GM19468 (cell line): ENCODE measurements around the gene MSI2.
"Not testable (repeated sequence)": the region's sequence is repeated elsewhere in the genome, so short reads cannot be mapped to it uniquely, and the experiment has no call there.

Experiments
- ATAC-seq: cut with Tn5 transposase; IDR thresholded peaks from one replicate; pipeline ENCODE4 v1.9.1; 2021; ENCODE audit warnings: mild to moderate bottlenecking, moderate library complexity, moderate number of reproducible peaks; ENCODE audit not compliant: unreplicated experiment; ENCODE audit errors: extremely low read depth

MSI2 gene

DNA sequence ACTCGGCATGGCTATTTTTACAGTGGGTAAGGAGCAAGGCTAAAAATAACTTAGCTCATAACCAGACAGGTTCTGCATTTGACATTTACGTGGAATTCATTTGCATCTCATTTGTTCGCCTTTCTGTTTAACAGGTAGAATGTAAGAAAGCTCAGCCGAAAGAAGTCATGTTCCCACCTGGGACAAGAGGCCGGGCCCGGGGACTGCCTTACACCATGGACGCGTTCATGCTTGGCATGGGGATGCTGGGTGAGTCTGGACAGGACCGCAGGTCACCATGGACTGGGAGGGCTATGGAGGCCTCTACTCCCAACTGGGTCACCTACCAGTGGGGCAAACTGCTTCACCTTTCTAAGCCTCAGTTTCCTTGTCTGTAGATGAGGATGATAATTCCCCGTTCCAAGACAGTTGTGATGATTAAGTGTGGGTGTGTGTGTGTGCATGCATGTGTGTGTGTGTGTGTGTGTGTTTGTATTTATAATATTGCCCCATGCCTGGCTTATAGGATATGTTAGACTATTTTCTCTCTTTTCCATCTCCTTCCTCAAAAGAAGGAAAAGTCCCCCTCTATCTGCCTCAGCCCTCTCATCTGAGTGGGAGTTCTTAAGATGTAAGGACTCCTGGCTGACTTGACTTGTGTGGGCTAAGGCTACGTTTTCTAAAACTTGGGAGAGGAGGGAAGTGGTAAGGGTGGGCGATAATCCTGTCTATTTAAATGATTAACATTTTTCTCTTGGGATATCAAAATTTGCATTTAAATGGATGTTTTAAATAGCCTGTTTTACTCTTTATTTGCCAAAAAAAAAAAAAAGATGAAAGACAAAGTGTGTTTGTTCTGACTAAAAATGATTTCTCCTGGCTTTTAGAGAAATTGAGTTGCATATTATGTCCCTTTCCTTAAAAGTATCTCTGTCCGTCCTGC is 359.8 kb downstream of the MSI2 start:
- ATAC-seq: no peak

DNA sequence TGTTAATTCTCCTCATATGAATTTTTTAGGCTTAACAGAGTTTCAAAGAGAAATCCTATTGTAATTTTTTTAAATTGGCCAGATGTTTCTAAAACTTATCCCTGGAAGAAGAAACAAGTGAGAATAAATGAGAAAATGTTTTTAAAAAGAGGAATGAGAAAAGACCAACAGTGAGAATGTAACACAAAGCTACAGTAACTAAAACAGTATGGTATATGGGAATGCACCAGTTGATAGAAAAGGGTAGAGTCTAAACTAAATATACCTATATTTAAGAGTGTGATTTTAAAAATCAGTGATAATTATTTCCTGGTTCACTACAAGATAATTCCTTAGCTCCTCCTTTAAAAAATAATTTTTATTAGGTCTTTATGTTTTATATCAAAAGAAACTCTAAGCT is 360.9 kb downstream of the MSI2 start:
- ATAC-seq: no peak

DNA sequence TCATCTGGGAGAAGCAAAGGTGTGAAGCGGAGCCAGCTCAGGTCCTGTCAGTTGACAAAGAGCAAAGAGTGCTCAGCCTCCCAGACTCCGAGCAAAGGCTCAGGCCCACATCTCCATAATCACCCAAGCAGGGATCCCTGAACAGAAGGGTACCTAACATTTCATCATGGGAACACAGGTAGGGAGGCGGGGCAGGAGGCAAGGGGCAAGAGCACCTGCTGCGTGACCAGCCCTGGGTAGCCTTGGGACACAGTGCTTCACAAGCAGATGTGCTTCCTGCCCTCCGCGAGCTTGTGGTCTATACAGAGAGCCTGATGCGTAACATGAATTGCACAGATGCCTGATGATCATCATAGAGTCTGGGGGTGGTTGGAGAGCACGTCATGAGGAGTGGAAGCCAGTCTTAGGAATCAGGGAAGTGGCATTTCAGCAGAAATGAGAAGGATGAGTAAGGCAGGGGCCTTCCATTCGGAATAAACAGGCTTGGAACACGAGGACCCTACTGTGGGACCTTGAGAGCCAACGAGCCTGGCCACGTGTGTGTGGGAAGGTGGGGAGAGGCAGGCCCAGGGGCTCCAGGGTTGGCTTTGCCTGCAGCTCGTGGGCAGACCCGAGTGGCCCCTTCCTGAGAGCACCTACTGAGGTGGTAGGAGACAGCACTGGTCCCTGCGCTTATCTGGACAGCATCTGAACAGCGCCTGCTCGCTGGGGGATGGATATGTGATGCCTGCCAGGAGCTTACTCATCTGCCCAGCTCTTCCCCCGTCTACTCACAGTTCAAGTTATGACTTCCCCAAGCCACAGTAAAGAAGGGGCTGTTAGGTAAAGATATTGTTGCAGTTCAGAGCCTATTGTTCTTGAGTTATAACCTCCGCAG is 363.0 kb downstream of the MSI2 start:
- ATAC-seq: no peak

- no peak for ATAC-seq
Measured at GRCh38 chr17:57620576-57620975, 364.3 kb downstream of the MSI2 start.

- ATAC-seq: not testable (repeated sequence)
Measured at GRCh38 chr17:57621791-57622190, 365.5 kb downstream of the MSI2 start.

GRCh38 chr17:57622306-57622682 is 366.0 kb downstream of the MSI2 start:
- ATAC-seq: no peak

DNA sequence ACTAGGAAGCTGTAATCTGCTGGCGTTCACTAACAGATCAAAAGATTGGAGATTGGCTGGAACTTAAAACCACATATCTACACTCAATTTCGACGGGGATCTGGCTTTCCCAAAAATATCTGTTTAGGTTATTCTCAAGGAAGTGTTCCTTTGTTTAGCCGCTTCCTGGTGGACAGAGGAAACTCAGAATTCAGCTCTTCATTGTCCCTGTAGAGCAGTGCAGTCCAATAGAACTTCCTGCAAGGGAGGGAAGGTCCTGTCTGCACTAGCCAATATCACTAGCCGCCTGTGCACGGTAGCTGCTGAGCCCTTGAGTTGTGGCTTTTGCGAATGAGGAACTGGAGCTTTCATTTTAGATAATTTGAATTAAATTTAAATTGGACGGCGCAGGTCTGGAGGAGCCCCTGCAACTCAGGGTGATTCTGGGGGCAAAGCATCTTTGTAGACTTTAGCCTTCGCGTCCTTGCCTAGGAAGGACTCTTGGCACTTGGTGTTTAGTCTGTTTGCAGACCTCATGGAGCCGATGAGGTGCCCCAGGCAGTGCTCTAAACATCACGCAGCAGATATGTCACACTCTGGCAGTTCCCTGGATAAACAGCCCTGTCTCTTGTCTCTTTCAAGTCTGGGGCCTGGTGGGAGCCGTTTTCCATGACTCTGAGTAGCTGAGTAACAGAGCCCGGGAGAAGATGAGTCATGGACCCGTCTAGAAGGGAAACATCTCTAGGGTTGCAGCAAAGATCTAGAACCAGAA is 366.5 kb downstream of the MSI2 start:
- peak; percentile 74 for ATAC-seq

DNA sequence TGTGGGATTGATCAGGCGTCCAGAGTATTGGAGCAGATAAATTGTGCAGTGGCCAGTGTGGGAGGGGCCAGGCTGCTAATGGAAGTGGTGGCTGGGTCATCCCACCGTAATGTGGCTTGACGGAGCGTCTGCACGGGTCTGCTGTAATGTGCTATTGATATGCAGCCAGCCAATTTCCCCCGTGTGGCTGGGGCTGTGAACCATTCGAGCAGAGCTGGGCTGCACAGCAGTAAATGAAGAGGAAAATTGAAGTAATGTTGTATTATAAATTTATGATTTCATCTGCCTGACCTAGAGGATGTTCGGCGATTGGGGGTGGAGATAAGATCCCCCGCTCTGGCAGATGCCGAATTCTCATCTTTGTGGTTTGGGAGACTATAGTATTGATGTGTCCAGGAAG is 367.3 kb downstream of the MSI2 start:
- ATAC-seq: no peak

DNA sequence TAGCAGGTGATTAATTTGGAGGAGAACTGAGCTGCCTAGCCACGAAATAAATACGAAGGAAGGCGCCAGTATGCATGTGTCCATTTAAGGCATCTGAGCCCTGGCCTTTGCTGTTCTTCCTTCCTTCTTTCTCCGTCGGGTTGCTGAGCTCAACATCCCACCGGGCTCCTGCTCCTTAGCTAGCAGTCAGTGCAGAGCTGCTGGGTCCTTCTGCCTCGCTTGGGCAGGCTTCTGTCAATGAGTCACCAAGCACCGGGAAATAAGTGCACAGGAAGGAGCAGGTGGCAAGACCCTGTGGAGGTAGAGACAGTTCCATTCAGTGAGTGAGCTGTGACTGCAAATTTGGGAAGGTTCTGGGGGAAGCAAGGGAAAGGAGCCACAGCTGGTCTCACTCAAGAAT is 368.1 kb downstream of the MSI2 start:
- no peak for ATAC-seq

DNA sequence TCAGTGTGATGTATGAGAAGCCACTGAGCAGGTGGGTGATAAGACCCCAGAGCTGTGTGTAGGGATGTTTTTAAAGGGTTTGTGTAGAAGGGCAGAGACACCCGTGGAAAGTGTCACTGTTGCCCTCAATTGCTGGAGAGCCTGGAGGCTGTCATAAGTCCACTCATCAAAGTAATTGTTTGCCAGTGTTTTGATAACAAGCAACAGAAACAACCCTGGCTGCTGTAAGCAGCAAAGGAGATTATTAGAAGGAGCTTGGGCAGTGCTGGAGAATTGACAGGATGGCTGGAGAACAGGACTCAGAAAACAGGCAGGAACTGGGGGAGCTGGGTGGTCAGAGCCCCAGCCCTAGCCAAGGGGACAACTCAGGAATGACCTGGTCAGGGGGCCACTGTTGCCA is 369.2 kb downstream of the MSI2 start:
- no peak for ATAC-seq

DNA sequence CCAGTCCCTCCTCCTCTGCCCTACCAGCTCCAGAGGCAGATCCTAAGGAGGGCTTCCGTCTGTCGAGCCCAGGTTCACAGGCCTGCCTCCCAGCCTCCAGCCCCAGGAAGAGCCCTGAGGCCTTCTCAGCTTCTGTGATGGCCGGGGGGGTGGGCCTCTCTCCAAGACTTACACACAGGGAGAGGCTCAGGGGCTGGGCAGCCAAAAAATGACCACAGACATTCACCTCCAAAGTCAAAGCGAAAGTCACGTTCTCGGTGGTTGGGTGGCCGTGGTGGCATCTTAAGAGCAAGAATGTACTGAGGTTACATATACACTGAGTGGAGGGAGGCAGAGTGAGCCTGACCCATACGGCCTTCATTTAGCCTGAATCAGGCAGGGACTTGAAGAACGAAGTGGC is 369.6 kb downstream of the MSI2 start:
- no peak for ATAC-seq

DNA sequence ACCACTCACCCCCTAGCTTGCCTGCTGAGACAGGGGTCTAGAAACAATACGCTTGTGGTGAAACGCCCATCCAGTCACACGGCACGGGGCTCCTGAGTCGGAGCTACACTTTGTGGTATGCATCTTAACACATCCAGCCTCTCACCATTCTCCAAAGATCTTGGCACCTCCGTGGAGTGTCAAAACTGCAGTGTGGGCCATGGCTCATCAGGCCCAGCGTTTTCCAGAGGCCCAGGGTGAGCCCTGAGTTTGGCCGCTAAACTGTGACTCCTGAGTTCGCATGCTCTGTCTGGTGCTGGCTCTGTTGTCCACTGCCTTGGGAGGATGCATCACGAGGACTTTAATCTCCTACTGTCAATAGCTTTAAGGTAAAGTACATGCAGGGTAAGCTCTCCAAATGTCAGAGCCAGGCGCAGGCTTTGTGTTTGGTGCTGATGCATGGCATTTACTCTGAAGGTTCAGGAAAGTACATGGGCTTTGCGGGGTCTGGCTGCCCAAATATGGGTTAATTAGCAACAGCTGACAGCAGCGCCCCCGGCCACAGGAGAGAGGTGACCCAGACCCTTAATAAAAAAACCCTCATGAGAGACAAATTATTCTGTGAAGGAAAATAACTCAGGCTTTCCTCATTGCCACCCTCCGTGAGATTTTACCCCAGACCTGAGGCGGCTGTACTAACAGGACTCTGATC is 370.3 kb downstream of the MSI2 start:
- no peak for ATAC-seq

DNA sequence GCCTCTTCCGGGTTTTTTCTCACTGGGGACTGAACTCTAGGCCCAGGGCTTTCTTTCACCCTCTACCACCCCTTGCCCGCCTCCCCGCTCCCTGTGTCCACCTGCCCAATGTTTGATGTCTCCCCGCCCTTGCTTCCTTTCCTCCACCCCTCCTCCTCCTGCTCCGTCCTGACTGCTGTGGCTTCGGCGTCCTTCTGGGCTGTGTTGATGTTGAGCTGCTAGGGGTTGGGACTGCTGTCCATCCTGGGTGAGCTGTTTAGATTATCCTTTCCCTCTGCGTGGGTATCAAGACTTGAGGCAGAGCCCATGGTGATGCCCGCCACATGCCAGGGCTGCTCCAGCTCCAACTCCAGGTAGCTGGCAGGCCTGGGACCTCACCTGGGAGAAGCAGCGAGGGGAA is 371.3 kb downstream of the MSI2 start:
- ATAC-seq: no peak

GRCh38 chr17:57628421-57628820 is 372.1 kb downstream of the MSI2 start:
- ATAC-seq: no peak

DNA sequence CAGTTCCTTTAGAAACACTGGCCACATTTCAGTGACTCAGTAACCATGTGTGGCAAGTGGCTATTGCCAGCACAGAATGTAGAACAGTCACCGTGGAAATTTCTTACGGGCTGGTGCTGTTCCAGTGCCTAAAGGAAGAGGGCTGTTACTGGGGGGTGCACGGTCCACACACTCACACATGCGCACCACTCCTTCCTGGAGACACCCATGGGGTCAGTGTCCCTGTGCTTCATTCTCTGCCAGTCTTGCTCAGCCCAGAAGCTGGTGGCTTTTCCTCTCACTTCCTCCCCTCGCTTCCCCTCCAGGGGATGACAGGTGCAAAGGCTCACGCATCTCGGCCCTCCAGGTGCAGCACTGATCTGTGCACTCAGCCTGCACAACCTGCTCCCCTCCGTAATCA is 373.1 kb downstream of the MSI2 start:
- ATAC-seq: no peak

DNA sequence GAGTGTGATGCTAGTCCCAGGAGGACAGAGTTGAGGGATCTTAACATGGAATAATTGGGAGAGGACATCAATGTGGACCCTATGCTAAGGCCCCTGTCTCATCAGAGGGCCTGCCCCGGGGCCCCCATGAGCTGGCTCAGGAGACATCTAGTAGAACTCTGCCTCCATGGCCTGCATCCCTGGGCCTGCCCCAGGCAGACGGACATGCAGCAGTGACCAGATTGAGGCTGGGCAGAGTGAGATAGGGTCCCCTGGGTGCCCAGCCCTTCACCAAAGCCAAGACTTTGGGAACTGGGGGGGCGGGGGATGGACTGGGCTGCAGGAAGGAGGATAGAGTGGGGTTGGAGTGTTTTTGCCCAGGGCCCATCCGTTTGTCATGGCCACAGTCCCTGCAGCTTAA is 373.6 kb downstream of the MSI2 start:
- ATAC-seq: no peak

DNA sequence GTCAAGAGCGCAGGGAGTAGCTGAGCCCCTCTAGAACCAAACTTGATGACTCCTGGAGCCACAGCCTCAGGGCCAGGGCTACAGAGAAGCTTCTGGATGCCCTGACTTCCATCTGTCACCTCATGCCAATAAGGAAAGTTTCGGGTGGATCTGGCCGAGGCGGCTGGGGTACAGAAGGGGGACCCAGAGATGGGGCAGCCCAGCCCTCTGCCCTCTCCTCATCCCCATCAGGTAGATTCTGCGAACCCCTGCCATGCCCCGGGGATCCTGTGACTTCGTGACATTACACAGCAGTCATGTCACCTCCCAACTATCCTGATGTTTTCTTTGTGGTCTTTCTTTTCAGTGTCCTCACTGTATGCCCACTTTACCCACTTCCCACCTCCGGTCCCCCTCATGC is 374.4 kb downstream of the MSI2 start:
- no peak for ATAC-seq

GRCh38 chr17:57631871-57632270 is 375.5 kb downstream of the MSI2 start:
- ATAC-seq: no peak

DNA sequence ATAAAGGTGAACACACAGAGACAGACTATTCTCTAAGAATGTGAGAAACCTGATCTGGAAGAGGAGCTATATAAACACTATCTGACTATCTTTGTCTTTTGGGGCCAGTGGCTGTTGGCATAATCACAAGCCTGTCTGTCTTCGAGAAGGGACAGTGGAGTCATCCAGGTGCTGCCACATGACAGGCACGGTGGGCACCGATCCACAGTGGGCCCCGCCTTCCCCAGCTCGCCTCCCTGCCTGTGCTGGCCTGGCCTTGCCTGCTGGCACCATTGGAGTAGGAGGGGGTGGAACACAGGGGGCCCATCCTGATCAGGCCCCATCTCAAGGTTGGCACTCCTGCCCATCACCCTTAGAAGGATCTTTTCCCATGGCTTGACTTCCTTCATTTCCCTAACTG is 376.0 kb downstream of the MSI2 start:
- no peak for ATAC-seq

DNA sequence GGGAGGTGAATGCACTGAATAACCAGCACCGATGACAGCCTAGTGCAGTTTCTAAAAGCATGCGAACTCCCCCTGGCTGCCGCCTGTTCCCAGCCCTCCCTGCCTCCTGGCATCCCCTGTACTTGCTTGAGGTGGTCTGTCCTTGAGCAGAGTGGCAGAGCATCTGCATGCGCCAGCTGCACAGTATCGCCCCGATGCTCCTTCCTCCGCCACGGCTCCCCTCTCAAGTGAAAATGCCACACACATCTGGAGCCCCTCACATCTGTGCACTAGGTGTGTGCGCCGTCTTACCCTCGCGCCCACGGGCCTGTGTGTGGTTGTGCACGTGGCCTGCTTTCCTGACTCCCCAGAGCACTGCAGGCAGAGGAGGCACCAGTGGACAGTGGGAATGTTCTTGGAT is 376.9 kb downstream of the MSI2 start:
- no peak for ATAC-seq
